ENCODE results near the gene RGPD8.

DNA sequence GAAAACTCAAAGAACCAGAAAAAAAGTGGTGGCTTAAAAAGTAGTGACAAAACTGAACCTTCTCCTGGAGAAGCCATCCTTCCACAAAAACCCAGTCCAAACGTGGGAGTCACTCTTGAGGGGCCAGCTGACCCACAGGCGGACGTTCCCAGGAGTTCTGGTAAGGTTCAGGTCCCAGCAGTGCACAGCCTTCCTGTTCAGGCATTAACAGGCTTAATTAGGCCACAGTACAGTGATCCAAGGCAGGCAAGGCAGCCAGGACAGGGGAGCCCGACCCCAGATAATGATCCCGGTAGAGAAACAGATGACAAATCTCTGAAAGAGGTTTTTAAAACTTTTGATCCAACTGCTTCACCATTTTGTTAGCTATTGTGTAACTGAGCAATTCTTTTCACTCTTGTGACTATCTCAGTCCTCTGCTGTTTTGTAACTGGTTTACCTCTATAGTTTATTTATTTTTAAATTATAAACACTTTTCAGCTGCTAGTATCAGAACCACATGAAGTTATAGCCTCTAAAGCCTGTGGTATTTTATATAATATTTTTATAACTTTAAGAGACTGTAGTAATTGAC, 101.2 kb downstream of the RGPD8 start:
- TF ChIP-seq, protein P1, sequence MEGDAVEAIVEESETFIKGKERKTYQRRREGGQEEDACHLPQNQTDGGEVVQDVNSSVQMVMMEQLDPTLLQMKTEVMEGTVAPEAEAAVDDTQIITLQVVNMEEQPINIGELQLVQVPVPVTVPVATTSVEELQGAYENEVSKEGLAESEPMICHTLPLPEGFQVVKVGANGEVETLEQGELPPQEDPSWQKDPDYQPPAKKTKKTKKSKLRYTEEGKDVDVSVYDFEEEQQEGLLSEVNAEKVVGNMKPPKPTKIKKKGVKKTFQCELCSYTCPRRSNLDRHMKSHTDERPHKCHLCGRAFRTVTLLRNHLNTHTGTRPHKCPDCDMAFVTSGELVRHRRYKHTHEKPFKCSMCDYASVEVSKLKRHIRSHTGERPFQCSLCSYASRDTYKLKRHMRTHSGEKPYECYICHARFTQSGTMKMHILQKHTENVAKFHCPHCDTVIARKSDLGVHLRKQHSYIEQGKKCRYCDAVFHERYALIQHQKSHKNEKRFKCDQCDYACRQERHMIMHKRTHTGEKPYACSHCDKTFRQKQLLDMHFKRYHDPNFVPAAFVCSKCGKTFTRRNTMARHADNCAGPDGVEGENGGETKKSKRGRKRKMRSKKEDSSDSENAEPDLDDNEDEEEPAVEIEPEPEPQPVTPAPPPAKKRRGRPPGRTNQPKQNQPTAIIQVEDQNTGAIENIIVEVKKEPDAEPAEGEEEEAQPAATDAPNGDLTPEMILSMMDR (IDR thresholded peaks at IDR 0.05; ENCODE audit: low read depth, low read length, poor library complexity, severe bottlenecking): no peak
- no peak for TF ChIP-seq EZH2phosphoT487 (IDR thresholded peaks at IDR 0.05; ENCODE audit: borderline replicate concordance, low read length)

Measured in DOHH2 (cell line).